Kasumi-1 (cell line): Measurements from ENCODE around the gene STARD13.
"Not testable (repeated sequence)": the region's sequence is repeated elsewhere in the genome, so short reads cannot be mapped to it uniquely, and the experiment has no call there.

Source experiments
- DNase-seq, 2 experiments: peaks; one replicate each; lab custom pipeline; 2025; lab: John Stamatoyannopoulos, UW

The STARD13 gene

DNA sequence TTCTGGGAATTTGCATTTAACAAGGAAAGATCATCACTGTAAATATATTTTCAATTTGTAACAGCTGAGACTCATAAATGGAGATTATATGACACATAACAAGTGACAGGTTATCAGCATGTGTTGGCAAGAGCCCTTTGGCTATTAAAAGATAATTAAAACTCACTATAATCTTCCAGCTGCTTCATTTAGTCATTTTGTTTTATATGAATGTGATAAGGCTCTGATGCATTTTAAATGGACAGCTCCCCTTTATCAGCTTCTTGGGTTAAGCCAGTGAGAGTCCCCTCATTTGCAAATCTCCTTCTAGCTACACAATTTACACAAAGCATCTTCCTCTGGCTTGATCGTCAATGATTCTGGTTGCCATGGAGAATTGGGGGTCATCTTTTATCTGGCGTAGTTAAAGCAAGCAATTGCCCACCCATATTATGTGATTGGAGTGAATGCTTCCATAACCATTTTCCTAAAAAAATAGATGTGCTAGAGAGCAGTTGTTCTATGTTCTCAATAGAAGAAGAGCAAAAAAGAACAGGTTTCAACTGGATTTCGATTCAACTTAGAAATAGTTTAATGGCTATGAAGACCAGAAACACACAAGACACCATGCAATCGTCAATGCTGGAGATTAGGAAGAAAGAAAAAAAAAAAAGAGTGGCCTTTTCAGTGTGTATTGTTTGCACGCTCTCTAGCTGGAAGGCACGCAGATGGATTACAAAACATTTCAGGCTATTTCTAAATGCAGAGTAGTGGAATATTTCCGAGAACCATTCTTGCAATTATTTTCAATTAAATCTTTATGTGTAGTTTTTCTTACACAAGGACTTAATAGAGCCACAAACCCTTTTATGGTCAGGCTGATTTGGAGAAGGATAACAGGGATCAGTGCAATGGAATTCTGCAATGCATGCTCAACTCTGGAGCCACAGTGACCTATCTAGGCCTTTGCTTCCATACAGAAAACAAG is 27.4 kb downstream of the STARD13 start:
- no peak for DNase-seq

DNA sequence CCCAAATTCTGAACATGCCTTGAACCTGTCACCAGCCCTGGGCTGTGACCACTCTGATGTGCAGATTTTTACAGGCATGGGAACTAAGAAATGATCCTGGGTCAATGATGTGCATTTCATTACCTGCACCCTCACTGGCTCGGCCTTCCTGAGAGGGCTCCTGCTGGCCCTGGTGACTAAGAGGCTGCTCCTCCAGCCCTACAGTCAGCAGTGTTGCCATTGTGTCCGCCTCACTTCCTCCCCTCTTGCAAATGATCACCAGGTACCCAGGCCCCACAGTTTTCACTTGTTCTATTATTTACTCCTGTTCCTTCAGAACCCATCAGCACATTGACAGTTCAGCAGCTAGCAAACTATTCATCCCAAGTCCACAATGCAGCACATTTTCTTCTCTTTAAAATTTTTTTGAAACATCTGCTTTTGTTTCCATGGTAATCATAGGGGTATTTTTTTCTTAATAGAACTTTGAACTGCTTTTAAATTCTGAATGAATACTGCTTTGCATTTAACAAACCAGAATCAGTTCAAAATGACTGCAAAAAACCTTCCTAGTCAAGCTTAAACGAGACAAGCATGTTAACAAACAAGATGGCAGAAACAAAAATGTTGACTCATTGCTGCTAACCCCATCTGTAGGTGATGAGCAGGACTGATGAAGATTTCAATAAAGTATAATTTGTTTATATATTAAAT is 29.3 kb downstream of the STARD13 start:
- no peak for DNase-seq

DNA sequence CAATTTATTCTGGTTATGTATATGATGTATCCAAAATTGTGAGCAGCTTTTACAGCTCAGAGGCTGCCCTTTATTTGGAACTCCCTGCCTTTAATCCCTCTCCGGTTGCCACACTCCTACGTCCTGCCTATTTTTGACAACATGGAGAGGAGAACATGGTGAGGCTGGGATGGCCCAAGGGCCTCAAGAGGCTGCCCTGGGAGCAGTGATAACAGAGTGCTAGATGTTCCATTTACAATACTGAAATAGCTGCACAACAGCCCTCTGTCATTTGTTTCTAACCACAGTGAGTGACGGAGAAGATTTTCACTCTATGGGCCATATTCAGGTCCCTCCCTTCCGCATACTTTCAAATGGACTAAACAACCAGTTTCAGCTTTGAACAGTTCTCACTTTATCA is 33.4 kb downstream of the STARD13 start:
- DNase-seq: no peak

DNA sequence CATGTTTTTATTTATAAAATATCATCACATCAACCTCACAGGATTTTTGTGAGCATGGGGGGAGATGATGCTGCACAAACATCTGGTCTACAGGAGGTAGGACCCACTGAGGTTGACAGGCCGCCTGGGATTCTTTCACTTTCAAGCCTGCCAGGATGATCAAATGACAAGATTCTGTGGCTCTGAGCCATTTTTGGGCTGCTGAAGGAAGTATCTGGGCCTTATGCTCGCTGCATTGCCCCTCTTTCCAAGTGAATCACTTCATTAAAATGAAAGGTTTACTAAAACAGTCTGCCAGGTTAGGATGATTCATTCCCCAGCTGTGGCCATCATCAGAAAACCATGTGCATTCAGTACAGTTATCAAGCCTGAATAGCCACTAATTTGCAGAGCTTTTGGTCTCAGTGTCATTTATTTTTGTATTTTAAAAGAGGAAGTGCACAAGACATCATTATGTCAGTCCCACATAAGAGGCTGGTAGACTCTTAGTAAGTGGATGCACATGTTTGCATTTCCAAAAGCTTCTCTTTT is 34.4 kb downstream of the STARD13 start:
- DNase-seq: peak; percentile 12 to 29

DNA sequence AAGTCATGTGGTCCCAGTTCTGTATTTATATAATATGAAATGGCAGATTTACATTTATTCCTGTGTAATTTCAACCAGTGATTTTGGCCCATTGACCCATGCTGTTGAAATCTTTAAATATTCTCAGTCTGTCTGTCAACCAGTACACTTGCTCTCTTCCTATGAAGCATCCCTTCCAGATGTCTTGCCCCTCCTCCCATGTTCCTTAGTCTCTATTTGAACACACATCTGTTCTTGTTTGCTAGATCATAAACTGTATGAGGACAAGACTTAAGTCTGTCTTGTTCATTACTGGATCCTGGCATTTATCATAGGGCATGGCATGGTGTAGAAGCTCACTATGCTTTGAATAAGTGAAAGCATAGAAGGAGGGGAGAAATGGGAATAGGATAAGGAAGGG is 34.9 kb downstream of the STARD13 start:
- DNase-seq: no peak

DNA sequence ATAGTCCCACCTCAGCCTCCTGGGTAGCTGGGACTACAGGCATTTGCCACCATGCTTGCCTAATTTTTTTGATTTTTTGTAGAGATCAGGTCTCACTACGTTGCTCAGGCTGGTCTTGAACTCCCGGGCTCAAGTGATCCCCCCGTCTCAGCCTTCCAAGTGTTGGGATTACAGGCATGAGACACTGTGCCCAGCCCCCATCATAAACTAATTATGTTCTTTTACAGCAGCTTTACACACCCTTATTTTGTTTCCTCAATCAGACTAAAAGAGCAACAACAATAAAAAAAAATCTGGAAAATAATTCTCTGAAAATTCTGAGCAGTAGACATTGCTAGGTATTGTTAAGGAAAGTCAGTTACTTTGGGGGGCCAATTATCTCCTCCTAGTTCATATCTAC is 35.7 kb downstream of the STARD13 start:
- DNase-seq: no peak

DNA sequence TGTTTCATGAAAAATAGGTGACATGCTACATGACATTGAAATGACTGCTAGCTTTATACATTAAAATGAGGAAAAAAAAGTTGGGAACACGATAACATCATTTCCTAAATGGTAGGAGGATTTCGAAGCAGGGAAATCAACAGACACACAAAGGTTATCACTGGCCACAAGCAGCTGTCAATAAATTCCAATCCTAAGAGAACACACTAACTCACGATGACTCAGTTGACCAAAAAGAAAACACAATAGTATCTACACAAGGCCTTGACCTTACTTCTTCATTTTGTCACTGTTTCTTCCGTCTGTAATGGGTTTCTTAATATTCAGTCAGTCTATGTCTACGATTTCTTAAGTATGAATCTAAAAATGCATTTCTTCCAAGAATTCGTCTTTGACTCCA is 36.5 kb downstream of the STARD13 start:
- no peak for DNase-seq

DNA sequence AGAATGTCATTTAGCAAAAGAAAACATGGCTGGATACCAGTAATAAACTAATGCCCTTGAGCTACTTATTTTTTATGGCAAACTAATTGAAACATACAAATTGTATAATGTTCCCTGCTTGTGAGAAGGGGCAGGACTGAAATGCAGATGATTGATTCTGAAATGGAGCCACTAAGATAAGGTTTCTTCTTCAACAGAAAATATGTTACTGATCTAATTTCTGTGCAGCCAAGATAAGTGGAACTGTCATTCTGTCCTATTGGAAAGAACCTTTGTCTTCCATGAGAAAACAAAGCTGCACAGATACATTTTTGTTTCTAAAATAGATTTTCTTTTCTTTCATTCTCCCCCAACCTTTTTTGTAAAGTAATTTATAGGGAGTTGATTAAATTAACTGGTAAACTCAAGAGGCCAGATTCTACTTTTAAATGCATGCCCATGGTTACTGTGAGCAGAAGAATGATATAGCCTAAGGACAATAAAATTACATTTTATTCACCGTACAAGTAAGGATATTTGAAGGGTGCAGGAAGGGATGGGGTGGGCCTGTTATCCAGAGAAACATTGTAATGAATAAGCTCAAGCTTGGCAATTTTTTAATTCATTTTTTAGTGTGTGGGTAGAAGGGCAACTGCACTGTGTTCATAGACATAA is 39.9 kb downstream of the STARD13 start:
- no peak for DNase-seq

DNA sequence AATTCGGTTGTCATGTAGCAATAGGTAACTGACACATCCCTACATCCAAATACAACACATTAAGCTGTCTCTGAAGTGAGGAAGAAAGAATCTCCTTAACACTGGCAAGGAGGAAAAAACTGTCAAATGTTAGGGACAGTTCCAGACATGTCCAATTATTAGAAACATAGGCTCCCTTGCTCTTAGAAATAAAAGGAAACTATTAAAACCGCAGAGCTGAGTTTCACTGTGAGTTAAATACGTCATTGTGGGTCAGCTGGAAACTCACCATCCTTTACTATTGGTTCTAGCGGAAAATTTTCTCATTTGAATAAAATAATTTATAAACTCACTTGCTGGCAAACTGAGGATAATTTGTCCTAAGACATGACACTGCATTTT is 40.7 kb downstream of the STARD13 start:
- no peak for DNase-seq

DNA sequence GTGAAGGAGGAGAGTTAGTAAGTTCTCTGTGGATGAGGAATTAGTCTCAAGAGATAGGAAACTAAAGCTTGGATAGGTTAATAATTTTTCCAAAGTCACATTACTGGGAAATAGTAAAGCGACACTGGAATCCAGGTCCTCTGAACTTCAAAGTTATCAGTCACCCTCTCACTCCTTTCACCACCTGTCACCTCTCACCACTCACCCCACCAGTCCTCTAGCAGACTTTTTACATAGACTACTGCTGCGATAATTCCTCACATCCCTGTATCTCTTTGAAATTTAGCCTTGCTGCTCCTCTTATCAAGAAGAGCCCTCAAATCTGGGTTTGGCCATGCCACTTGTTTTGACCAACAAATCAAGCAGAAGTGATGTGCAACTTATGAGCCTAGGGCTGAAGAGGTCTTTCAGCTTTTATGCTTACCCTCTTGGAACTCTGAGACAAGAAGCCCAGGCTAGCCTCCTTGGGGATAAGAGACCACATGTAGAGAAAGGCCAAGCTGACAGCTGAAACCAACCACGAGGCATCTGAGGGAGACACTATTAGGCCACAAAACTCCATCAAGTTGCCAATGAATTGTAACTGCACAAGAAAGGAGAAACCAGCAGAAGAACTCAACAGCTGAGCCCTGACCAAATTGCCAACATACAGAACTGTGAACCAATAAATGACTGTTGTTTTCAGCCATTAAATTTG is 41.2 kb downstream of the STARD13 start:
- no peak for DNase-seq

DNA sequence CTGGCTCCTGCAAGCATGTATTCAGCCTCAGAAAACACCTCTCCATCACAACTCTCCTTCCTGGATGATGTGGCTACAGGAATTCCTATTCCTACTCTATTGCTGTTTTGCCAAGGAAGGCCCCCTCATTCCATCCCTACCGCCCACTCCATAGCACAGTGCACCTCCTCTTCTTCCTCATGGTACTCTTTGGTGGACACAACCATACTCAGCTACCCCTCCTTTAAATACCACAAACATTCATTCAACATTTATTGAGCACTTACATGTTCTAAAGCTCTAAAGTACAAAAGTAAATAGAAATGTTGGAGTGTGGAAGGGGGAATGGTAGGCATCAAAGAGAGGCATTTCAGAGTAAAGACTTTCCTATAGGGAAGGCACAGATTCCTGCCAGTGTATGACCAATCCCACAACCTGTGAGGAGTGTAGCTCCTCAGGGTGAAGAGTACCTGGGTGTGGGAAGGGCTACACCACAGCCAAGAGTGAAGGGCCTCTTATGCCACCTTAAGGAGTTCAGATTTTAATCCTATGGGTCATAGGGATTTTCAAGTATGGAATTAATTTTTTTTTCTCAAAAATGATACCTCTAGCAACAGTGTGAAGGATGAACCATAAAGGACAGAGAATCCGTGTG is 42.5 kb downstream of the STARD13 start:
- no peak for DNase-seq

DNA sequence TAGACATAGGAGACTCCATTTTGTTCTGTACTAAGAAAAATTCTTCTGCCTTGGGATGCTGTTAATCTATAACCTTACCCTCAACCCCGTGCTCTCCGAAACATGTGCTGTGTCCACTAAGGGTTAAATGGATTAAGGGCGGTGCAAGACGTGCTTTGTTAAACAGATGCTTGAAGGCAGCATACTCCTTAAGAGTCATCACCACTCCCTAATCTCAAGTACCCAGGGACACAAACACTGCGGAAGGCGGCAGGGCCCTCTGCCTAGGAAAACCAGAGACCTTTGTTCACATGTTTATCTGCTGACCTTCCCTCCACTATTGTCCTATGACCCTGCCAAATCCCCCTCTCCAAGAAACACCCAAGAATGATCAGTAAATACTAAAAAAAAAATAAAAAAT is 43.2 kb downstream of the STARD13 start:
- not testable (repeated sequence) for DNase-seq

DNA sequence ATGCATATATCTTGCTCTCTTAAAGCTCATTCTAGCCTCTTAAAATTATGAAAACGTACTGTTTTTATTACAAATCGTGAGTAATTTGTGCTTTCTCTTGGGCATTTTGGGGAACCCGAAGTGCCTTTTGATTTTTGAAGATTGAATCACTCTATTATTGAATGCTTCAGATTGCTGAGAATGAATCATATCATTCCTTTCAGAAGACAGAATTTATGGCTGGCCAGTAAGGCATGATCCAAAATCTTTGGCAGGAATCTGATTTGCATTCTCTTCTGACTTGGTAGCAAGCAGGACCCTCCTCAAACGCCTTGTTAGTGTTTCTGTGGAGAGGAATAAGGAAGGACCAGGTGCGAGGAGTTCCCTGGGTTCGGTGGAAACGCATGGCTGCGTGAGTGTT is 49.5 kb downstream of the STARD13 start:
- DNase-seq: no peak

DNA sequence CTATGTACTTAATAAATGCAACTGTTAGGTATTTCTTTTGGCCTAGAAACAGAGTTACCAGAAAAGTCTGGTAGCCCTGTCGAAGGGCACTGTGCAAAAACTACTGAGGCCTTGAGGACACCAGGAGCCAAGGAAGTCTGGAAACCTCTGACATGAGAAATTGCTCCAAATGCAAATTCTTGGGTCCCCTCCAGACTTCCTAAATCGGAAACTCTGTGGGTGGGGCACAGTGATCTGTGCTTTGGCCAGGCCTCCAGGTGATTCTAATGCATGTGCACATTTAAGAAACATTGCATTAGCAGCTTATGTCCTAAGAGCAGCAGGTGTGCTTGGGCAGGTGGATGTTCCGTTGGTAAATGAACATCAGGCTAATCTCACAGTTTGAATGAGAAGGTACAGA is 50.0 kb downstream of the STARD13 start:
- no peak for DNase-seq

DNA sequence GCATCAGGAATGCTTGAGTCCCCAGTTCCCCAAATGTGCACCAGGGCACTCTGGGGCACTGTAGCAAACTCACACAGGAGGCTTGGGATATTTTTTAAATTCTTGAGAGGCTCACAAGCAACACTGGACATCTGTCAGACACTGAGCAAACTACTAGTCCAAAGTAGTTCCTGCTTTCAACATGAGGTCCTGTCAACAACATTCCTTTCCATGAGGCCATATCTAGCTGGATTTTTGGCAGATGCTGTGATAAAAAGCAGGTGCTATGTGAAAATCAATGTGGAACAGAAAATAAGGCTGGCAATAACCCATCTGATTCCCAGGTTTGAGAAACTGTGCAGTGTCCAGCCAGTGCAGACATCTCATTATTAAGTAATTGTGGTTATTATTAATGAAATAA is 50.5 kb downstream of the STARD13 start:
- DNase-seq: no peak

DNA sequence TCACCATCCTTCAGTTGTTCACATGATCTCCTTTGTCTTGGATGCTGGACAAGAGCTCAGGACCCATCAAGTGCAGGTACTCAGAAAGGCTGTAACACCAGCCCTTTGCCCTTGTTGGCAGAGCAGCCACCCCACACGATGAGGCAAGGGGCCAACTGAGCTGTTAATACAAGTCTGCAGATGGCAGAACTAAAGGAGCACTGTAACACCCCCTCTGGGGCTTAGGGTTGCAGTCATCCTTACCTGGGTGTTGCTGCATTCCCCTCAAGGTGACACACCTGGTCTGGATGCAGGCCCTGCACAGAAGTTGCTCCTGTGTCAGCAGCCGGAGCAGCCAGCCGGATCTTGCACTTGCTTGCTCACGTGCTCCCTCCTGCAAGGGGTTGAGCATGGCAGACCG is 52.0 kb downstream of the STARD13 start:
- no peak for DNase-seq

DNA sequence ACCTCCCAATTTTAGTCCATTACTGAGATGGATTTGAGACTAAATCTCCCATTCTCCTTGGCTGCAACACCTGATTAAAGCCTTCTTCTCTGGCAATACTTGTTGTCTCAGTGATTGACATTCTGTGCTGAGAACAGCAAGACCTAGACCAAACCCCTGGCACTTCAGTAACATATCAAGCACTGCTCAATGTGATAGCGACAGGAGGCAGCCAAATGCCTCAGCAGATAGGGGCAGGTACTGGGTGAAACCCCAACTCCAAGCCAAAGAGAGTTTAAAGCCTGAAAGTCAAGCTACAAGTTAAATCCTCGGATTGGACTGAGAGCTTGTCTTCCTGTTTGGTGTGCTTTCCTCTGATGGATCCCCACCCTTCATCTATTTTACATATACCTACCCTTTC is 52.7 kb downstream of the STARD13 start:
- DNase-seq: no peak

DNA sequence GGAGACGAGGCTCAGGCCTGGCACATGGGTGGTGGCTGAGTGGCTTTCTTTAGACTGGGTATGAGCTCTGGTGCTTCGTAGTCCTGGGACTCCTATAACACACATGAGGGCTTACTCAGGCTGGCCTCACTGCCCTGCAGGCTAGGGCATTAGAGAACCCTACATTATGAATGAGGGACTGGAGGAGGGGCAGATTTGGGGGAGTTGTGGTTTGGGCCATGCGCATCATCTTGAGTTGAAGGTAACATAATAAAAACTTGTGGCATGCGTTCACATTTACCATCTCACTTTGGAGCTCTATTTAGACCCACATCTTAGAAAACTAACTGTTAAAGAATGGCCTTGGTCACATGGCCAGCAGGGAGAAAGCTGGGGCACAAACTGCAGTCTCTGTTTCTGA is 54.2 kb downstream of the STARD13 start:
- DNase-seq: no peak

DNA sequence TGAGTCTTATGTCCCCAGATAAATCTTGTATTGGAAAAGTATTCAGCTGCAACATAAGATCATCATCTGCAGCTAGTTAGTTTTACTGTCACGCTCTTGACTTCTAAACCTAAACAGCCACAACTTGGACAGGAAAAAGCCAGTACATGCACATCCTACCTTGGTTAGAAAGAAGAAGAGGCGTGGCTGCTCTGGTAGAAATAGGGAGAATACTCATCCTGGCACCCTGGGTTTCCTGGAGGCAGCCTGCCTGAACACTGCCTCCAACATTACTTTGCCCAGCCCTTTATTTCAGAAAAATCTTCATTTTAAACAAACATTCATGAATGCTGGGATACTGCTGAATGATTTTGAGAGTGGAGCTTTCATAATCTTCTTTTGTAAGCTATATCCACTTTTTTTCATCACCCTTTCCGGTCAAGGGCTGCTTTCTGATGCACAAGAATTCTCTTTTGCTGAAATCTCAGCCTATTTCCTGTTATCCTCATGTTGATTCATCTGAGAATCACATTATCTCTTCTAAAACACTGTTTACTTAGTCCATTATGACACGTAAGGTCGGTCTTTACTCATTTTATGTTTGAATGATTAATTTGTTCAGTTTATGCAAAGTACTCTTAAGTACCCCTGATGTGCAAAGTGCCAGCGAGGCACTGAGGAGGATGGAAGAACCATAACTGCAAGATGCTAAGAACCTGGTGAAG is 55.2 kb downstream of the STARD13 start:
- DNase-seq: no peak

DNA sequence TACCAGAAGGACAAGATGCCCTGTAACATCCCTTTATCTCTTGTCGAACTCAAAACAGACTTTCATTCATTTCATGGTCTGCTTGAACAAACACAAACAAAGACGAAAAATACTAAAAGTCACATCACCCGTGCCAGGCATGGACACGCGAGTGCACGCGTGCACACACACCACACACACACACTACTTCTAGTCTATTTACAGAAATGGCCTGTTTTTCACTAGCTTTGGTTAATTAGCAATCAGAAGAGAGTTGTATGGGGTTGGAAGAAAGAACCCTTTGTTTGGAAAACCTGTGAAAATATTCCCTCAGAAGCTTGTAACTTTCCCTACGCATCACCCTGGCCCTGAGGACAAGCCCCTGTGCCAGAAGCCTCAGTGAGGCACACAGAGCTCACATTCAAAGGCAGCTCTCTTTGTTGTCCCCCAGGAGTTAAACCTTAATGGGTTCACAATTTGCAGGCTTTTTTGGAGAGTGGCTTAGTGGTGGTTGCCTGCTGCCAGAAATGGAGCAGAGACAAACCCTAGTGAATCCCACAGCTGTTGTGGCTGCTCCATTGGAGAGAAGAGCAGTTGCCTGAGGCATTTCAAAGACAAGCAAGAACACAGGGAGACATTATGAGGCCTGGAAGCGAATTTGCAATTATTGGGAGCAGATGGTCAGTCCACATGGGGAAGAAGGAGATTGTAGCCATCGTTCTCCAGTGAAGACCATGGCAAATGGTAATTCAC is 55.9 kb downstream of the STARD13 start:
- DNase-seq: no peak
